AG08395 (cell line): ENCODE data around the gene METTL4.

ENCODE experiments used
- DNase-seq: peaks from one replicate; pipeline ENCODE4 v3.0.0; 2012; ENCODE audit warnings: mixed read lengths, low spot score

METTL4 gene

GRCh38 chr18:2571200-2572170 lies at the start of gene METTL4, which contains the start of gene NDC80:
Gene METTL4, minus strand, starts transcription at chr18:2571505. Its CDS starts 4,289 bp downstream, at chr18:2567216.
Gene NDC80, plus strand, starts transcription at chr18:2571557. Its CDS starts 1,429 bp downstream, at chr18:2572986.
- DNase-seq: peak; percentile 88

- DNase-seq: no peak
Observed at GRCh38 chr18:2618009-2618408, 46.7 kb upstream of the METTL4 start.

GRCh38 chr18:2617401-2617998 lies 46.2 kb upstream of the METTL4 start:
- DNase-seq: no peak

GRCh38 chr18:2612996-2613395 lies 41.7 kb upstream of the METTL4 start:
- DNase-seq: no peak

- no peak for DNase-seq
Observed at GRCh38 chr18:2610549-2610948, 39.2 kb upstream of the METTL4 start.

- no peak for DNase-seq
Observed at GRCh38 chr18:2609604-2610003, 38.3 kb upstream of the METTL4 start.

GRCh38 chr18:2606335-2606734 lies 35.0 kb upstream of the METTL4 start:
- no peak for DNase-seq

- DNase-seq: no peak
Observed at GRCh38 chr18:2602844-2603243, 31.5 kb upstream of the METTL4 start.

GRCh38 chr18:2597639-2598038 lies 26.3 kb upstream of the METTL4 start:
- no peak for DNase-seq

GRCh38 chr18:2590303-2590702 lies 19.0 kb upstream of the METTL4 start:
- no peak for DNase-seq

GRCh38 chr18:2589345-2590068 lies 18.2 kb upstream of the METTL4 start:
- DNase-seq: no peak

GRCh38 chr18:2588666-2589344 lies 17.5 kb upstream of the METTL4 start:
- no peak for DNase-seq

GRCh38 chr18:2587788-2588187 lies 16.5 kb upstream of the METTL4 start:
- DNase-seq: no peak

- DNase-seq: no peak
Observed at GRCh38 chr18:2573408-2573807, 2.1 kb upstream of the METTL4 start.

GRCh38 chr18:2572892-2573291 lies 1.6 kb upstream of the METTL4 start:
- DNase-seq: no peak

GRCh38 chr18:2572171-2572569 lies 865 bp upstream of the METTL4 start:
- DNase-seq: no peak

- DNase-seq: peak; percentile 76
Observed at GRCh38 chr18:2570772-2571199, 519 bp downstream of the METTL4 start.

GRCh38 chr18:2569338-2570207 lies 1.7 kb downstream of the METTL4 start:
- DNase-seq: no peak

- no peak for DNase-seq
Observed at GRCh38 chr18:2568605-2569004, 2.7 kb downstream of the METTL4 start.

GRCh38 chr18:2568129-2568528 lies 3.2 kb downstream of the METTL4 start:
- DNase-seq: no peak

- no peak for DNase-seq
Observed at GRCh38 chr18:2564373-2564772, 6.9 kb downstream of the METTL4 start.
